Nephron progenitor cell (in vitro differentiated cells): Measurements from ENCODE around the gene NLRP12.
"Not testable (repeated sequence)": the region's sequence is repeated elsewhere in the genome, so short reads cannot be mapped to it uniquely, and the experiment has no call there.

ENCODE experiments used
- DNase-seq: peaks from one replicate; pipeline ENCODE4 v3.0.0; 2021
- H3K27ac Mint-ChIP-seq: 2 replicates; pipeline ENCODE4 v1.8.0; 2021; ENCODE audit warnings: mild to moderate bottlenecking, moderate library complexity, mixed read lengths
- H3K27me3 Mint-ChIP-seq: 2 replicates; pipeline ENCODE4 v1.8.0; 2021; ENCODE audit warnings: mild to moderate bottlenecking, low read depth, mixed read lengths; ENCODE audit not compliant: poor library complexity
- H3K36me3 Mint-ChIP-seq: 2 replicates; pipeline ENCODE4 v1.8.0; 2021; ENCODE audit warnings: low read depth, mixed read lengths
- H3K4me1 Mint-ChIP-seq: 2 replicates; pipeline ENCODE4 v1.8.0; 2021; ENCODE audit warnings: mixed read lengths
- H3K4me3 Mint-ChIP-seq: 2 replicates; pipeline ENCODE4 v1.8.0; 2021; ENCODE audit warnings: mild to moderate bottlenecking, moderate library complexity, mixed read lengths
- H3K9me3 Mint-ChIP-seq: 2 replicates; pipeline ENCODE4 v1.8.0; 2021; ENCODE audit warnings: mild to moderate bottlenecking, moderate library complexity, mixed read lengths
- TF ChIP-seq, protein P1 (sequence below): fragments of 200-600 bp; sonication (generic); IDR thresholded peaks from 2 replicates; pipeline ENCODE4 v1.5.0; 2021; ENCODE audit warnings: antibody characterized with exemption

NLRP12 gene

DNA sequence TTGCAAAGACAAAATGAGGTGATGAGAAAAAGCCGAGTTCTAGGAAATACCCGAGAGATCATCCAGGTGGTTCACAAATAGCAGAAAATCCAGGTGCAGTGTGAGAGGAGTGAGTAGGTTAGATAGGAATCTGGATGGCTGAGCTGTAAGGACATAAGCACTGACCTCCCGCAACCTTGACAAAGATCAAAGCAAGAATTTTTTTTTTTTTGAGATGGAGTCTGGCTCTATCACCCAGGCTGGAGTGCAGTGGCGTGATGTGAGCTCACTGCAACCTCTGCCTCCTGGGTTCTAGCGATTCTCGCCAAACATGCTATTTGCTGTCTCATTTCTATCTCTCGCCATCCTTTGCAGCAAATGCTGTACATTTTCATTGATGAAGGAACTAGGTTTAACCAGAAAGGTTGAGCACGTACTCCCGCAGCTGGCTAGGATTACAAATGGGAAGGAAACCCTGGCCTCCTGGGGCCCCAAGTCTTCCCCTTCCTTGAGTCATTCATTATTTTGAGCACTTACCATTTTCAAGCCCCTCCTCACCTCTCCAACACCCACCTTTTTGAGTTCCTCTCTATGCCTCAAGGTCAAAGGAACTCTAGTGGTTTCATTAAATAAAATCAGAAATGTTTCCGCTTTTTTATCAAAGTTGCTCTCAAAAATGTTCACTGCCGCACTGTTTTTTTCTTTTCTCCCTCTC lies 38.8 kb downstream of the NLRP12 start:
- peaks cover 10% of the 10 kb centered on the region for H3K4me1 Mint-ChIP-seq
- no peak for DNase-seq
- peaks cover 7% of the 10 kb centered on the region for H3K27me3 Mint-ChIP-seq
- peaks cover 7% of the 10 kb centered on the region for H3K9me3 Mint-ChIP-seq
- no peaks in the 10 kb centered on the region for H3K36me3 Mint-ChIP-seq
- no peak overlapping the region for H3K4me3 Mint-ChIP-seq
- TF ChIP-seq, protein P1, sequence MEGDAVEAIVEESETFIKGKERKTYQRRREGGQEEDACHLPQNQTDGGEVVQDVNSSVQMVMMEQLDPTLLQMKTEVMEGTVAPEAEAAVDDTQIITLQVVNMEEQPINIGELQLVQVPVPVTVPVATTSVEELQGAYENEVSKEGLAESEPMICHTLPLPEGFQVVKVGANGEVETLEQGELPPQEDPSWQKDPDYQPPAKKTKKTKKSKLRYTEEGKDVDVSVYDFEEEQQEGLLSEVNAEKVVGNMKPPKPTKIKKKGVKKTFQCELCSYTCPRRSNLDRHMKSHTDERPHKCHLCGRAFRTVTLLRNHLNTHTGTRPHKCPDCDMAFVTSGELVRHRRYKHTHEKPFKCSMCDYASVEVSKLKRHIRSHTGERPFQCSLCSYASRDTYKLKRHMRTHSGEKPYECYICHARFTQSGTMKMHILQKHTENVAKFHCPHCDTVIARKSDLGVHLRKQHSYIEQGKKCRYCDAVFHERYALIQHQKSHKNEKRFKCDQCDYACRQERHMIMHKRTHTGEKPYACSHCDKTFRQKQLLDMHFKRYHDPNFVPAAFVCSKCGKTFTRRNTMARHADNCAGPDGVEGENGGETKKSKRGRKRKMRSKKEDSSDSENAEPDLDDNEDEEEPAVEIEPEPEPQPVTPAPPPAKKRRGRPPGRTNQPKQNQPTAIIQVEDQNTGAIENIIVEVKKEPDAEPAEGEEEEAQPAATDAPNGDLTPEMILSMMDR: no peak
- H3K27ac Mint-ChIP-seq: peak overlapping the region; percentile 53

DNA sequence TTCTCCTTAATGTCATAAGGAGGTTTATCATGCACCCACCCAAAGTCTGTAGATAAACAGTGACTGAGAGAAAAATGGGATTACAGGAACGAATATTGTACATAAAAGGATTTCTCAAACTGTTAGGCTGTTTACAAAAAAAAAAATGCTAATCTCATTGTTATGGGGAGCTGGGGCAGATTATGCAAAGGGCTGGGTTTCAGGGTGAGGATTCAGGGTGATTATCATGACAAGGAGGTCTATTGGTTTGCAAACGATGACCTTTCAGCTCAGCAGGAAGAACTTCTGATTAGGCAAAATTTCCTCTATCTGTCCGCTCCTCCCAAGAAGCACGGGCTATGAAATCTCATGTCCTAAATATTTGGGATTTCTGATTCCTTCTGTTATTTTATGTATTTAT lies 41.4 kb downstream of the NLRP12 start:
- H3K27me3 Mint-ChIP-seq: peaks cover 4% of the 10 kb centered on the region
- TF ChIP-seq, protein P1: no peak
- H3K4me3 Mint-ChIP-seq: no peak overlapping the region
- no peaks in the 10 kb centered on the region for H3K36me3 Mint-ChIP-seq
- H3K9me3 Mint-ChIP-seq: peaks cover 5% of the 10 kb centered on the region
- H3K4me1 Mint-ChIP-seq: peaks cover 10% of the 10 kb centered on the region
- DNase-seq: no peak
- H3K27ac Mint-ChIP-seq: no peak overlapping the region

DNA sequence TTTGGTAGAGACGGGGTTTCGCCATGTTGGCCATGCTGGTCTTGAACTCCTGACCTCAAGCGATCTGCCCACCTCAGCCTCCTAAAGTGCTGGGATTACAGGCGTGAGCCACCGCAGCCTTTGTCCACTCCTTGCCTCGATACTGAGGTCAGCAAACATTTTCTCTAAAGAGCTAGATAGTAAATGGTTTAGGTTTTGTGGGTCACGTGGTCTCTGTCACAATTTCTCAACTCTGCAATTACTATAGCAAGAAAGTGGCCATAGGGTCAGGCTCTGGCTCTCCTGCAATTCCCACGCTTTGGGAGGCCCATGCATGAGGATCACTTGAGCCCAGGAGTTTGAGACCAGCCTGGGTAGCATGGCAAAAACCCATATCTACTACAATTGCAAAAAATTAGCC lies 42.8 kb downstream of the NLRP12 start:
- not testable (repeated sequence) for H3K4me3 Mint-ChIP-seq, H3K9me3 Mint-ChIP-seq, H3K36me3 Mint-ChIP-seq, H3K27me3 Mint-ChIP-seq, DNase-seq, H3K27ac Mint-ChIP-seq
- peaks cover 10% of the 10 kb centered on the region for H3K4me1 Mint-ChIP-seq

DNA sequence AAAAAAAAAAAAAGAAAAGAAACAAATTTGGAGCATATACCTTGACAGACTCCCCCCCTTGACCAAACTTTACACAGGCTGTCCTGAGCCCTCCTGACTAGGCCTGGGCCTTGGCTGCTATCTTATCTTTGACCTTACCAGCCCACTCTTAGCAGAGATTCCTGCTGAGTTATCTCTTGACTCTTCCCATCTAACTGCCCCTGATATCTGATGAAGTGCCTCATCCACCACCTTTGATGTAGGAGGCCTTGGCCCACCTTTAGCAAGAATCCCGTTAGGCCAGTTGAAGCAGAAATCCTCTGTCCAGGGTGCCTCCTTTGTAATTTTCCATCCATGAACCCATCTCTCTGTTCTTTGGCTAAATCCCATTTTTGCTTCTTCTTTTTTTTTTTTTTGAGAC lies 43.6 kb downstream of the NLRP12 start:
- no peak for DNase-seq
- Mint-ChIP-seq H3K27ac (no peak overlapping the region), H3K36me3 (no peaks in the 10 kb centered on the region), H3K4me1 (peaks cover 7% of the 10 kb centered on the region), H3K4me3 (no peak overlapping the region), H3K9me3 (no peaks in the 10 kb centered on the region), H3K27me3 (peaks cover 2% of the 10 kb centered on the region)
- TF ChIP-seq, protein P1: no peak

DNA sequence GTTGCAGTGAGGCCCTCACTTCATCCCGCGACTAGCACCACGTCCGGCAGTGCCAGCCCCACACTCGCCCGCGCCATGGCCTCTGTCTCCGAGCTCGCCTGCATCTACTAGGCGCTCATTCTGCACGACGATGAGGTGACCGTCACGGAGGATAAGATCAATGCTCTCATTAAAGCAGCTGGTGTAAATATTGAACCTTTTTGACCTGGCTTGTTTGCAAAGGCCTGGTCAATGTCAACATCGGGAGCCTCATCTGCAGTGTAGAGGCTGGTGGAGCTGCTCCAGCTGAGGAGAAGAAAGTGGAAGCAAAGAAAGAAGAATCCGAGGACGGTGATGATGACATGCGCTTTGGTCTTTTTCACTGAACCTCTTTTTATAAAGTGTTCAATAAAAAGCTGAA lies 48.6 kb downstream of the NLRP12 start:
- Mint-ChIP-seq H3K36me3 (no peaks in the 10 kb centered on the region), H3K27ac (no peak overlapping the region), H3K27me3 (peaks cover 3% of the 10 kb centered on the region), H3K9me3 (no peaks in the 10 kb centered on the region), H3K4me1 (peaks cover 8% of the 10 kb centered on the region), H3K4me3 (no peak overlapping the region)
- TF ChIP-seq, protein P1: no peak
- DNase-seq: no peak

DNA sequence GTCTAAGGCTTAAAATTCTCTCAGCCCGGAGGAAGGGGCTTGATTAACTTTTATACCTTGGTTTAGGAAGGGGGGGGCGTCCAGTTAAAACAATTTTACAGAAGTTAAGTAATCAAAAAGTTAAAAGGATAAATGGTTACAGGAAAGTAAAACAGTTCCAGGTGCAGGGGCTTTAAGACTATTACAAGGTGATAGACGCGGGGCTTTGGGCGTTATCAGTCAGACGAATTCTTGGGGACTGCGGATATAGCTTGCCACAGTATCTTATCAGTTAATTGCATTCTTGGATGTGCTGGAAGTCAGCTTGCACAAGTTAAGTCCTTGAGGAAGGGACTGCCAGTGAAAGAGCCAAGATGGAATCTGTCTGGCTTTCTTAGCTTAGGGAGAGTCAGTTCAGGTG lies 49.6 kb downstream of the NLRP12 start:
- not testable (repeated sequence) for H3K27me3 Mint-ChIP-seq
- peak overlapping the region; percentile 54 for H3K27ac Mint-ChIP-seq

DNA sequence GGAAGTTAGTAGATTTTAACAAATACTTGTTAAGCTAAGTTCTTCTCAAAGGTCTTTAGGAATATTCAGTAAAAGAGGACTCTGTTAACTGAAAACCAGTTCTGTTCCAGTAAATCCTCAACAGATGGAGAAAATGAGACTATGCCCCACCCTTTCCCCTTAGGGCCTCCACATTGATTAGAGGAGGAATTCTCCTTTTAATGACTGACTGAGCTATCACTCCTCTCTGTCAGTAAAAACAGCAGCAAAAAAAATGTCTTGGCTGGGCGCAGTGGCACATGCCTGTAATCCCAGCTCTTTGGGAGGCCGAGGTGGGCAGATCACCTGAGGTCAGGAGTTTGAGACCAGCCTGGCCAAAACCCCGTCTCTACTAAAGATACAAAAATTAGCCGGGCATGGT lies 50.1 kb downstream of the NLRP12 start:
- Mint-ChIP-seq H3K36me3 (no peaks in the 10 kb centered on the region), H3K9me3 (no peaks in the 10 kb centered on the region), H3K4me3 (no peak overlapping the region), H3K4me1 (peaks cover 8% of the 10 kb centered on the region), H3K27me3 (peaks cover 3% of the 10 kb centered on the region), H3K27ac (no peak overlapping the region)
- no peak for DNase-seq
- TF ChIP-seq, protein P1: no peak

More for the DNA sequence above, 49.6 kb downstream of the NLRP12 start:
- H3K4me1 Mint-ChIP-seq, H3K36me3 Mint-ChIP-seq, DNase-seq, H3K4me3 Mint-ChIP-seq, H3K9me3 Mint-ChIP-seq: not testable (repeated sequence)
